Right hindlimb (tissue), 1 donor: ENCODE data around the gene MAGED1.
"Not testable (repeated sequence)": the region's sequence is repeated elsewhere in the genome, so short reads cannot be mapped to it uniquely, and the experiment has no call there.

Source experiments
- DNase-seq: peaks from one replicate; pipeline ENCODE4 v3.0.0-alpha.2; 2018

Gene MAGED1

DNA sequence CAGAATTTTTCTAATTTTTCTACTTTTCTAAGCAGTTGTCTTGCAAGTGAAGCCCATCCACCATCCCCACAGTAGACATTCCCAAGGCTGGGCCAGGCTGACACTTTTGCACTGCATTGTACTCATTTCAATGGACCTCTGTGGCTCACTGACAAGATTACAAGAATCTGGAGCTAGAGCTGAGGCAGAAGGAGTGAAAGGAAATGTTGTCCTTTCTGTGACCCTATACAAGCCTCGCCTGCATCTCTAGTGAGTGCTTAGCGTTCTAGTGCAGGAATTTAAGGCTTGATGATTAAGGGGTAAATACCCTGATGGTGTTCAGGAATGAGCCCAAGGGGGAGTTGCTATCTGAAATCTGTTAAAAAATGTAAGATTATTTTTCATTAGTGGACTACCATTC lies 6.3 kb downstream of the MAGED1 start:
- DNase-seq: no peak

DNA sequence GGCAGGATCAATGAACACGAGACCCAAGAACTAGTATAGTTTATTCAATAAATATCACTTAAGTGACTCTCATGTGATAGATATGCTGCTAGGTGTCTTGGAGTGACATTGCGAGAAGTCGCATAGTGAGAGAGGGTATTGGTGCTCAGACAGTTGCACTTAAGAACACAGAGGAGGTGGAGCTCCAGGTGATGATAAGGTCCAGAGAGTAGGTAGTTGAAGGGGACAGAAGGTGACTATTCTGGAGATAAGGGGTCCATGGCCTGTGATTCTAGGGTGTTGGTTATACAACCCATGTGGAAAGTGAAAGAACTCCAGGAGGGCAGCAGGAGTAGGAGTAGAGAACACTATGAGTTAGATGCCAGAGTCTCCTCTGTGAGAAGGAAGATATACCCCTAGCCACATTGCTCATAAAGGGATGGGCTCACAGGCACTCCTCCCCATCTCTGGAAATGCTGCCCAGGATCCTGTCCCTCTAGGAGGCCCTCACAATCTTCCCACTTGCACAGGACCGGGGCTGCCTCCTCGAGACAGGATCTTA lies 9.2 kb downstream of the MAGED1 start:
- no peak for DNase-seq

DNA sequence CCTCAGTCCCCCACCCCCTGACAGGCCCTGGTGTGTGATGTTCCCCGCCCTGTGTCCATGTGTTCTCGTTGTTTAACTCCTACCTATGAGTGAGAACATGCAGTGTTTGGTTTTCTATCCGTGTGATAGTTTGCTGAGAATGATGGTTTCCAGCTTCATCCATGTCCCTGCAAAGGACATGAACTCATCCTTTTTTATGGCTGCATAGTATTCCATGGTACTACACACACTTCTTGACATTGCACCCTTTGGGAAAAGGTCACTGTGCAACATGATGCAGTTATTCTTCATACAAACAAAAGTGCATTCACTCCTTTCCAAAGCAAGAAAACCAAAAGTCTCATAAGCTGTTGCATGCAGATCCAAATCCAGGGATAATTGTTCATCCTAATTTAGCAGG lies 11.7 kb downstream of the MAGED1 start:
- DNase-seq: not testable (repeated sequence)

DNA sequence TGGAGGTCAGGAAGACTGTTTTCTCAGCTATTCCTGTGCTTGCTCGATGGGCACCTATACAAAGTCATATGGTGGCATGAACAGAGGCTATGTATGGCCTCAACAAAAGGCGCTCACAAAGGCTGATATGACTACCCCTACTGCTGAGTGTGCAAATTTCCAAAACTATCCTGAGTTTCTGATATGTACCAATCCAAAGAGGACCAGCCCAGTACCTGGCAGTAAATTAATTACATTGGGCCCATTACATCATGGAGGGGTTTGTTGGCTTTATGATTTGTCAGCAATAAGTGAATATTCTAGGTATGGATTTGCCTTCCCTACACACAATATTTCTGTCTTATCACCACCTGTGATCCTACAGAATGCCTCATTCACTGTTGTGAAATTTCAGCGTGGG lies 12.3 kb downstream of the MAGED1 start:
- no peak for DNase-seq

DNA sequence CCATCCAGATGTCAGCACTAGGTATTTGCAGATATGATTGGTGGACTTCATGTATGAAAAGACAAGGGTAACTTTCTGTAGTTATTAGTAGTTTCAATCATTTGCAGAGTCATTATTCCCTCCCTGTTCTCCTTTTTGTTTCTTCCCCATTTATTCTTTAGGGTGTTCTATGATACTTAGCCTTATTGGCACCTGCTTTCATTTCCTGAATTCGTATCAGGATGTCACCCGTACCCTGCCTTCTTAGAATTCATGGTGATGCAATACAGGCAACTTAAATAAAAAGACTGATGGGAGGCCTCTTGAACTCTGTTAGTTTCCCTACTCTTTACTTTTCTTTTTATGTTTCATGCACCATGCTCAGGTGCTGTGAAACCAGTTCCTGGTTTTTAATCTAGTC lies 24.2 kb downstream of the MAGED1 start:
- DNase-seq: no peak

DNA sequence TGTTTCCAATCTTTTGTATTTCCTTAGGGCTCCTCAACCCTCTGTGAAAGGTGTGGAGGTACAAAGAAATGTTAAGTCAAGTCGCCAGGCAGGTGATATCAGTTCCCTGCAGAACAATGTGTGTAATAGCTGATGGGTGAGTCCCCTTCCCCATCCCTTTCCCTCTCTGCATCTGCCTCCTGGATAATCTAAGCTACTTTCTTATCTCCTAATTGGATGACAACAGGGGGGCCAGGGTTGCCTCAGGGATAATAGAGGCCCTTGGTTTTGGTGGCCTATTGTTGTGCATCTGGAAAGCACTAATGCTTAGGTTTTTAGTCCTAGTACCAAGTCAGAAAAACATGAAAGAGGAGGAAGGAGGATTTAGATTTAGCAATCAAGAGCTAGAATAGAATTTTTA lies 29.1 kb downstream of the MAGED1 start:
- no peak for DNase-seq

DNA sequence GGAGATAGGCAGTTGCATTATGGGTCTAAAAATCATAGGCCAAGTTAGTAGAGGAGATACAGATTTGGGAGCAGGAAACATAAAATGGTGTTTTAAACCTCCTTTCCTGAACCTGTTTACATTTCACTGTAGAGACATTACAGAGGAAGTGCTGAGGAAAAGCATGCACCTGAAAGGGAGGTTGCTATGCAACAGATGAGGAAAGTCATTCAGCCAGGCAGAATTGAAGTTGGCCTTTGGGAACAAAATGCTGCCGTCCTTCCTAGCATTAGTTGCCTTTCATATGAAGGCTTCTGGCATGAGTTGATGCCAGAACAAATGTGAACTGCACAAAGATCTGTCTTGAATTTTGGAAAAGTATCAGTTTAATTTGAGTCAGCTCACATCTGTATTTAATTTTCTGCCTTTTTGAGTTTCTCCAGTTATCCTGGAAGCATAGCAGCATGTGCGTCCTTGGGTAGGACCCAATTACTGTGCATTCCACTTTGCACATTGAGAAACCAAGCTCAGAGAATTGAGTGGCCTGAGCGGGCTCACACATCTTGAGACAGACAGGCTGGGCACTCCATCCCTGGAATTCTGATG lies 38.2 kb downstream of the MAGED1 start:
- peak; percentile 35 for DNase-seq
